LNCAP (cell line): ENCODE results near the gene RBMXL2.

ENCODE experiments used
- TF ChIP-seq, protein P1 (sequence below): fragments of 450-650 bp; IDR thresholded peaks from 2 replicates; pipeline ENCODE4 v1.5.1; 2017; ENCODE audit warnings: mild to moderate bottlenecking

Gene RBMXL2

DNA sequence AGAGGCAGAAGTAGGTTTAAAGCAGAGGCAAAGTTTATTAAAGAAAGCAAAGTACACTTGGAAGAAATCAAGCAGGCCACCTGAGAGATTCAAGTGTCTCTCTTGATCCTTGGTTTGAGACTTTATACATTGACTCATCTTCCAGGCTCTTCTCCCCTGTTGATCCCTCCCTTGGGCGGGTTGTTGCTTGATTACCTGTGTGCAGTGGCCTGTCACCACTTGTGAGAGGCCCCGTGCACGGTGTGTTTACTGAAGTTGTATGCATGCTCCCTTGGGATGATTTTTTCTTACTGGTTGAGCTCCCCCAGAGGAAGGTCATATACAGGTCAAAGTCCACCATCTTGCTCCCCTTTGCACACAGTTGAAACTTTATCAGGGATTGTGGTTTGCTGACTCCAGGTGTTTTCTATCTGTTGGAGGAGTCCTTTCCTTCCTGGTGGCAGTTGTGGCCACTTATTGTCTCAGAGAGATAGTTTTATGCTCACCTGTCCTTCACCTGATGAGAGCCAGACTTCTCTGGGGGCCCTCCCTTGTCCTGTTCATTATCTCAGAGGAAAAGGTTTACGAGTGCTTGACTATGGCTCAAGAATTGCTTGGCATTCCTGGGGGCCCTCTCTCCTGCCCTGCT lies 16.3 kb upstream of the RBMXL2 start:
- TF ChIP-seq, protein P1, sequence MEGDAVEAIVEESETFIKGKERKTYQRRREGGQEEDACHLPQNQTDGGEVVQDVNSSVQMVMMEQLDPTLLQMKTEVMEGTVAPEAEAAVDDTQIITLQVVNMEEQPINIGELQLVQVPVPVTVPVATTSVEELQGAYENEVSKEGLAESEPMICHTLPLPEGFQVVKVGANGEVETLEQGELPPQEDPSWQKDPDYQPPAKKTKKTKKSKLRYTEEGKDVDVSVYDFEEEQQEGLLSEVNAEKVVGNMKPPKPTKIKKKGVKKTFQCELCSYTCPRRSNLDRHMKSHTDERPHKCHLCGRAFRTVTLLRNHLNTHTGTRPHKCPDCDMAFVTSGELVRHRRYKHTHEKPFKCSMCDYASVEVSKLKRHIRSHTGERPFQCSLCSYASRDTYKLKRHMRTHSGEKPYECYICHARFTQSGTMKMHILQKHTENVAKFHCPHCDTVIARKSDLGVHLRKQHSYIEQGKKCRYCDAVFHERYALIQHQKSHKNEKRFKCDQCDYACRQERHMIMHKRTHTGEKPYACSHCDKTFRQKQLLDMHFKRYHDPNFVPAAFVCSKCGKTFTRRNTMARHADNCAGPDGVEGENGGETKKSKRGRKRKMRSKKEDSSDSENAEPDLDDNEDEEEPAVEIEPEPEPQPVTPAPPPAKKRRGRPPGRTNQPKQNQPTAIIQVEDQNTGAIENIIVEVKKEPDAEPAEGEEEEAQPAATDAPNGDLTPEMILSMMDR: no peak

DNA sequence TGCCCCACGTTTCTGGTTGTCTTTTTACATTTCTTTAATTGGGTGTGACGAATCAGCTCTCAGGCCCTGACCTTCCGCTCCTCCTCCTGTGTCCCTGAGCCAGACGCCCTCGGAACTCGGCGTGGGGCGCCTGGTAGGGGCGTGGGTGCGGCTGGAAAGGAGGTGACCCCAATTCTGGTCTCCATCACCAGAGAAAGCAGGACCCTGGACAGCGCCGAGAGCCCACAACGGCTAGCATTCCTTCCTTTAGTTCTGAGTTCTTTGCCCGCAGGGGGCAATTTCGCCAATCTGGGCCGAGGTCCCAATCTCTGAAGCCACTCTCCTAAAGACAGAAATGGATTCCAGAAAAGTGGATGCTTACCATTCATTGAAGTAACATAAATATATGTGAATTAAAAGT lies 11.7 kb upstream of the RBMXL2 start:
- TF ChIP-seq, protein P1: no peak

DNA sequence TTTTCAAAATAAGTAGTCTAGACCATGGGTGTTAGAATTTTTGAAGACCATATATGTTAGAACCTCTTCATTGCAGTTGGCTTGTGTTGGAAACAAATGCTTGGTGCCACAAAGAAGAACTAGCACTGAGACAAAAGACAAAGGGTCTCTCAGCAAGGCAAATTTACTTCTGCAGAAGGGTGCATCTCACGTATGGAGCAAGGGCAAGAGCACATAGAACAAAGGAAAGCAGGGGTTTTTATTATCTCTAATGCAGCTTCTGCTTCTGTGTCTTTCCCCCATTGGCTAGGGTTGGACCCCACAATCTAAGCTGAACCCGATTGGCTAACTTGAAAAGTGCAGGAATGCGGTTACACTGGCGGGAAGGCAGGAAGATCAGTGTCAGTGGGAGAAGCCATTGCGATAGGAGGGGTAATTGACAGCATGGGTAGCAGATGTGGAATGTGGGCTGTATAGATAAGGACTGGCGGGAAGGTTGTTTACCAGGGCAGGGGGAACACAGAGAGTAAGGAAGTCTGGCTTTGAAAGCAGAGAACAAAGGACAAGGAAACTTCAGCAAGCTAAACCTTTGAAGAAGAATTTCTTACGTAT lies 9.2 kb upstream of the RBMXL2 start:
- TF ChIP-seq, protein P1: no peak

DNA sequence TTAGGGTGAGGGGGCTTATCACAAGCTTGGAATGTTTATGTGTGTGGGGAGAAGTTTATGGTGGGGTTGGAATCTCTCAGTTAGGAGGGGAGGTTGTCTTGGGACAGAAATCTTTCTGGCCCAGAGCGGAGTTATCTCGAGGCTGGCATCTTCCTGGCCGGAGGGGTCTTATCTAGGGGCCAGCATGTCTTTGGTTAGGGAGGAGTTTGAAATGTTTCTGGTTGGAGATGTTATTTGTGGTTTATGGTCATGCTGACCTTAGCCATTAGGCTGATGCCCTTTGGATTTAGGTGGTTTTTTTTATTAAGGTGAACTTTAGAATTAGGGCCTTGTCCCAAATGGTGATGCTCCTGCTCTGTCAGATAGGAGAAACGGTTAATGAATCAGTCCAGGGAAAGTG lies 7.9 kb upstream of the RBMXL2 start:
- TF ChIP-seq, protein P1: no peak

DNA sequence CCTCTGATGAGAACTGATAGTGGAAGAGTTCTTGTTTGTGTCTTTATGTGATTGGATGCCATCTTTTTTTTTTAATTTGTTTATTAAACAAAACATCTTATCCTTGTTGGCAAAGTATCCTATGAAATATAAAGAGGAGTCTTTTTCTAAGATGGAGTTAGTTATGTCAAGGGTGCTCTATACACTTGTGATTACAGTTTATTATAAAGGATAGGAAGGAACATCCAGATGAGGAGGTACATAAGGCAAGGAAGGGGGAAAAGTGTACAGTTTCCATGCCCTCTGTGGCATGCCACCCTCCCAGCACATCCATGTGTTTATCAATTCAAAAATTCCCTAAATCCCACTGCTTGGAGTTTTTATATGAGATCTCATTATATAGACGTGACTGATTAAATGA lies 7.4 kb upstream of the RBMXL2 start:
- TF ChIP-seq, protein P1: no peak

DNA sequence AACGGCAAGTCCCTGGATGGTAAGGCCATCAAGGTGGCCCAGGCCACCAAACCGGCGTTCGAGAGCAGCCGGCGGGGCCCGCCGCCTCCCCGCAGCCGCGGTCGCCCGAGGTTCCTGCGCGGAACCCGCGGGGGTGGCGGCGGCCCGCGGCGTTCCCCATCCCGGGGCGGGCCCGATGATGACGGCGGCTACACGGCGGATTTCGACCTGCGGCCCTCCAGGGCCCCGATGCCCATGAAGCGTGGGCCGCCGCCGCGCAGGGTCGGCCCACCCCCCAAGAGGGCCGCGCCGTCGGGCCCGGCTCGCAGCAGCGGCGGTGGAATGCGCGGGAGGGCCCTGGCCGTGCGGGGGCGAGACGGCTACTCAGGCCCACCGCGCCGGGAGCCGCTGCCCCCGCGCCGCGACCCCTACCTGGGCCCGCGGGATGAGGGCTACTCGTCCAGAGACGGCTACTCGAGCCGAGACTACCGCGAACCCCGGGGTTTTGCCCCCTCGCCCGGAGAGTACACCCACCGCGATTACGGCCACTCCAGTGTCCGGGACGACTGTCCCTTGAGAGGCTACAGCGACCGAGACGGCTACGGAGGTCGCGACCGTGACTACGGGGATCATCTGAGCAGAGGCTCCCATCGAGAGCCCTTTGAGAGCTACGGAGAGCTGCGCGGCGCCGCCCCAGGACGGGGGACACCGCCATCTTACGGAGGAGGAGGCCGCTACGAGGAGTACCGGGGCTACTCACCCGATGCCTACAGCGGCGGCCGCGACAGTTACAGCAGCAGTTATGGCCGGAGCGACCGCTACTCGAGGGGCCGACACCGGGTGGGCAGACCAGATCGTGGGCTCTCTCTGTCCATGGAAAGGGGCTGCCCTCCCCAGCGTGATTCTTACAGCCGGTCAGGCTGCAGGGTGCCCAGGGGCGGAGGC lies 792 bp downstream of the RBMXL2 start:
- TF ChIP-seq, protein P1: no peak

DNA sequence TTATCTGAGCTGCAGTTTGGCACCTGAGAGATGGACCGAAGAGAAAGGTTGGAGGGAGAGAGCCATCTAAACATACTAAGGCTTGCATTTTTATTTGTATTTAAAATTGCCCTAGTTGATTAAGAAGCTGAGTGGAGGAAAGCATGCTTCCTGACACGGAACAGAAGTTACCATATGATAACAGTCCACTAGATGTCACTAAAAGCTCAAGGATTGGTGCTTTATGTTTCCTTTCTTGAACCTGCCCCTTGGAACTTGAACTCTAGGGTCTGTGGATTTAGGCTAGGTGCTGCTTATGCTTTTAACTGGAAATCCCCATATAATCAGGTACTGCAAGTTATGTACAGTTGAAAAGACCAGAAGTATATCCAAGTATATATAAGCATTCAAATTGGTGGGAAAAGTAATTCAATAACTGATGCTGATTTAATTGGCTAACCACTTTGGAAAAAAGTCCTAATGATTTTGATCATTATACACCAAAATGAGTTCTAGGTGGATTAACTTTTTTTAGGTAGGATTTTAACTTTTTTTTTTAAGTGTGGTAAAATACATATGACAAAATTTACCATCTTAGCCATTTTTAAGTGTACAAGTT lies 9.5 kb downstream of the RBMXL2 start:
- TF ChIP-seq, protein P1: peak; percentile 63; the same call in 1 of the 2 replicates
